NCI-H1417 (cell line): ENCODE data around the gene BIRC7.
A peak's percentile ranks its signal among the peaks of the same experiment; 100 is the strongest.

Experiments
- DNase-seq, 3 experiments: peaks; one replicate each; lab custom pipeline; 2025; lab: John Stamatoyannopoulos, UW

Gene BIRC7

DNA sequence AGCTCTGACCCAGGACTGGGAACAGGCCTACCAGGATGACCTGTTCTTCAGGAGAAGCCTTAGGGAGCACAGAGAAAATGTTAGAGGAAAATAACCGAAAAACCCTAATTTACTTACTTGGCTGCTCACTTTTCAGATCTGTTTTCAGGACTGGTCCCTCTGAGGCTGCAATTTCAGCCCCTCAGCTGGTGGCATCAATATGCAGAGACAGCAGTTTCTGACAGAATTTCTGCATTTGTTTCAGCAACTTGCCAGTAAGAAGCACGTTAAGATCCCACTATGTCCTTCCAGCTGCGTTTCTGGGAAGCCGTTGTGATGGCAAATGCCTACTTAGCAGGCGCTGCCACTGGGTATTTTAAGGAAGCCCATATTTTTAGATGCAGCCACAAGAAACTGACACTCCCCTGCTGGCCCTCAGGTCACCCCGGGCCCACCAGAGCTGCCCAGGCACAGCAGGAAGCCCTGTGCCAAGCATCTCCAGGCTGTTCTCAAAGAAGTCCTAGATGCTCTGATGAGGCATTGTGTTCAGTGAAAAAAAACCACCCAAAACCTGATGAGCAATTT, 27.3 kb upstream of the BIRC7 start:
- no peak for DNase-seq

DNA sequence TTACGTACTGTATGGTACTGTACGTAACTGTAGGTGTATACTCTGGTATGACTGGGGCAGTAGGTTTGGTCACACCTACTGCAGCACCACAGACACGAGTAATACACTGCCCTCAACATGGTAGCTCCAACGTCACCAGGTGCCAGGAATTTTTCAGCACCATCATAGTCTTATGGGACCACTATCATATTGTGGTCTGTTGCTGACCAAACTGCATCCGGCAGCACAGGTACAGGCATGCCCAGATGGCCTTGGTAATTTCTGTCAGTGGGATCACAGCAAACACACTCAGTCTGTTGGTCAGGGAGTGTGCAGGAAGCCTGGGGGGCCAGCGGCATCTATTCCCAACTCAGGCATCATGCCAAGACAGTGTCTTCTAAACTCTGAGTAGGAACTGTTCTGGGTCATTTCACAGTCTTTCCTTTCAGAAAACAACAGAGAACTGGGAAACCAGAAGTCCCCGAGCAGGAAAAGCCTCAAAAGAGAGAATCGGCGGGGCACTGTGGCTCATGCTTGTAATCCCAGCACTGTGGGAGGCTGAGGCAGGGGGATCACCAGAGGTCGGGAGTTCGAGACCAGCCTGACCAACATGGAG, 25.6 kb upstream of the BIRC7 start:
- DNase-seq = no peak

DNA sequence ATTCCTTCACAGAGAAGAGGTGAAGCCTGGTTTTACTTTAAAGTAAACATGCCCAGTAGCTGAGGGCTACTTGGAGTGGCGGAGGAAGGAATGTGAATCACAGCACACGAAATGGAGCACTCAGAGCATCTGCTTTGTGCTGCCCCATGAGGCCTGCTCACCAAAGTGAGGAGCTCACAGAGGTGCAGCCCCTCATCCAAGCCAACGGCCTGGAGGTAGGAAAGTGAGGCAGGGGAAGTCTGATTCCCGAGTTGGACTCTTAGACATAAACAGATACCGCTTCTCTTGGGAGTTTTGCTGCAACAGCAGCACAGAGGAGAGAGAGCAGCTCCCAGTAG, 23.3 kb upstream of the BIRC7 start:
- DNase-seq = no peak

DNA sequence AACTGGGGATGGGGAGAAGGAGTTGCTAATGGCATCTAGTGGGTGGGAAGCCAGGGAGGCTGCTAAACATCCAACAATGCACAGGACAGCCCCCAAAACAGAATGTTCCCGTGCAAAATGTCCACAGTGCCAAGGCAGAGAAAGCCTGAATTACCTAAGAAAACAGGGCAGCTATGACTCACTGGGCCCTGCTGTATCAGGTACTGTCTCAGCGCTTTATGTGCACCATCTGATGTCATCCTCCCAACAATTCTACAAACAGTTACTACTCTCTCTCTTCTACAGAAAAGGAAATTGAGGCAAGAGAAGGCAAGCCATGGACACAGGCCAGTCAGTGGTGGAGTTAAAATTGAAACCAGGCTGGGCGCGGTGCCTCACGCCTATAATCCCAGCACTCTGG, 22.9 kb upstream of the BIRC7 start:
- DNase-seq = no peak

DNA sequence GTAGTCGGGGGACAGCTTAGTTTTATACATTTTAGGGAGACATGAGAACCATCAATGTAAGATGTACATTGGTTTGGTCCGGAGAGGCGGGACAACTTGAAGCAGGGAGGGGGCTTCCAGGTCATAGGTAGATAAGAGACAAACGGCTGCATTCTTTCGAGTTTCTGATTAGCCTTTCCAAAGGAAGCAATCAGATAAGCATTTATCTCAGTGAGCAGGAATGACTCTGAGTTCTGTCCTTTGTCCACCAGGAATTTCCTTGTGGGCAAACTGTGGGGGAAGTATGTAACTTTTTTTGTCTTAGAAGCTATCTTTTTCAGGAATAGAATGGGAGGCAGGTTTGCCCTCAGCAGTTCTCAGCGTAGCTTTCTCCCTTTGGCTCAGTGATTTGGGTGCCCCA, 21.2 kb upstream of the BIRC7 start:
- DNase-seq = no peak

DNA sequence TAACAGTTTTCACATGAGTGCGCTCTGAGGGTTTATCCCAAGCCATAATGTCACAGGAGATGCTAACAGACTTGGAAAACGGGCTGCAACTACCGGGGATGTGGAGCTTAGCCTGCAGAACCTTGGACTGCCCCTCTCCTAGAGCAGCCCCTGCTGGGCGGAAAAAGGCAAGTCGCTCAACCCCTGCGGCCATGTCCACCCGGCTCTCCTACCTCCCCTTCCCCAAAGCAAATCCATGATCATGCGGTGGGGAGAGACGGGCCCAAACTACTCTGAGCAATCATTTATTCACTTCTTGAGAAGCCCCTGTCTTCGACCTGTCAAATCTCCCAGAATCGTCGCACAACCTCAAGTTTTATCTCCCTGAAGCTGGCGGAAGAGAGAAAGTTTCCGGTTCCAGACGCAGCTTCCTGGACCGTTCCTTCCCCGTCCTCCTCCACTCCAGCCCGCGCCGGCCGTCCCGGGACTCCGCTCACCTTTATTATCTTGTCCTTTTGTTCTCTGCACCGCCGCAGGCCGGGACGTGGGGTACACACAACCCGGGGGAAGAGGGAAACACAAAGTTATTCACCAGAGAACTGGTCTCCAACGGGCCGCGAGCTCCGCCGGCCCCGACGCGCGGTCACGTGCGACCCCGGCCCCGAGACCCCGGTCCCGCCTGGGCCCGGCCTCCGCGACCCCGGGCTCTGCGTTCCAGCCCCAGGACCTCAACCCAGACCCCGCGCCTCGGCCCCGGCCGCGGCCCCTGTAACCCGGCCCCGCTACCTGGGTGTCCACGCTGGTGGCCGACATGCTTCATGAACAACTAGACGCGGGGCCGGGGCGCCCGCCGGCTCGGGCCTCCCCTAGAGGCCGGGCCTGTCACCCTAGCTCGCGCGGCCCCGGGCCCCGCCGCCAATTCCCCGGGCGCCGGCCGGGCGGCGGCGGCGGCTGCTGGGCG, 20.3 kb upstream of the BIRC7 start:
- peak in 2 of 3 experiments; percentile 42 to 48 for DNase-seq

DNA sequence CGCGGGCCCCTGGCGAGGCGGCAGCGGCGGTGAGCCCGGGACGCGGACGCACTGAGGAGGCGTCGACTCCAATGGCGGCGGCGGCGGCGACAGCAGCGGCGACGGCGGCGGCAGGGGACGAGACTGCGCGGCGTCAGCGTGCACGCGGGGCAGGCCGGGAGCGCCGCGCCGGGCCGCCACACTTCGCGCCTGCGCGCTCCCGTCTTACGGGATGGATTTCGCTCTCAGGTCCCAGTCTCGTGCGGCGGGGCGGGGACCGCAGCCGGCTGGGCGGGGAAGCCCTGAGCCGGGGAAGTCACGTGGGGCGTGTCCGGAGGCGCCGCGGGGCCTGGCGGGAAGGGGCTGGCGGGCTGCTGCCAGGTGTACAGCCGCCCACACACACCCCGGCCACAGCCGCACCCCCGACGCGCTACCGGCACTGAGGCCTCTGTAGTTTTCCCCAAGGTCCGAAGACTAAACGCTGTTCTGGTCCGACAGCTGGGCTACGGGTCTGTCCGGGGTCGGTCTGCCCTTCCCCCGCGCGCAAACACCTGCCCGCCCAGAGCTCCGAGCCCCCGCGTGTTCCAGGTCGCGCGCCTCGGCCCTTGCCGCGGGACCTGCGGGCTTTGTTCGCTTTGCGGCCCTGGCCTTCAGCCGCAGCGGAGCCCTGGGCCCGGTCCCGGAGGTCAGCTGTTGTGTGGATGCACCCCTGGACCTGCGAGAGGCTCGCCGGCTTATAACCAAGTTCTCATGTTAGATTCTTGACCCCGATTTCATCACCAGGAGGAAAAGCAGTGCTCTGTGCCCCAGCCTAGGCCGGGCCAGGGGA, 19.5 kb upstream of the BIRC7 start, which contains the start of gene YTHDF1:
Gene YTHDF1 (minus strand): TSS at position 91 of the 808 bp plus-strand sequence. CDS start 239 bp downstream, outside the sequence.
- peak; percentile 97 to 99 (median 98) for DNase-seq

DNA sequence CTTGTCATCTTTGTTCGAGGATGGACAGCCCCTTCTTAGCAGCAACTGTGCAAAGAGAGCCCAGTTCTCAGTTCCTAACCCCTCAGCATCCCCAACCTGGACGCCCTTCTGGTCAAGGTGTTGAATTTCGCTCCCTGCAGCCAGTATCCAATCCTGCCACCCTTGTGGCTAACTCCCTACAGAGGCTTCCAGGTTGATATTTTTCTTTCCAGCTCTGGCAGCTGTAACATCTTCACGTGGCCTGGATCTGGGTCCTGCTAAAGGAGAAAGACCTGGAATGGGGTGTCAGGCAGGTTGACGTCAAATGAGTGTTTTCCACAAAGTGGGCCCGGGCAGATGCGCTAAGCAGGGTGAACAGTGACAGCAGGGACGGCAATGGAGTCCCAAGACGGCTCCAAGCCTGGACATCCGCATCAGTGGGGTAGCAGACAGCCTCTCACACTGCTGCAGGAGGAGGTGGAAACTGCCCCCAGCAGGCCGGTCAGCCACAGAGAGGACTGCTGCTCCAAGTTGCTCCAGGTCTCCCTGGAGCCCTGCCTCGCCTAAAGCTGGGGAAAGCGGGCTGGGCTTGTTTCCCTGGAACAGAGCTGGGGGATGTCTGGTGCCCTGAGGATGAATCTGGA, 18.7 kb upstream of the BIRC7 start:
- no peak for DNase-seq

DNA sequence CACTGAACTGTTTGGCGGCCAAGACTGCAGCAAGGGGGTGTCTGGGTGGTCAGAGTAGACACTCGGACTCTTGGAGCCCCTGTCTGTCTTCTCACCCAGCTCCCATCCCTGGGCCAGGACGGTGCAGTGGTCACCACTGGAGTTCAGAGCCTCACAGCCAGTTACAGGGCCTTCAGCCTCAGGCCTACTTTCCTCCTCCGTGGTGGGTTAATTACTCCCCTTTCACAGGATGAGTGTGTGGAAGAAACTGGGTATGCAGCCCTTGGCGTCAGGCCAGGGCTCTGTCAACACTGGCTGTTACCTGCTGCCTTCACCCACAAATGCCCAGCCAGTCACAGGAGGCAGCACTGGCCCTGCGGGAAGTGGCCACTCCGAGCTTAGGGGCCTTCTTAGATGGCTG, 18.0 kb upstream of the BIRC7 start:
- DNase-seq = peak in 2 of 3 experiments; percentile 85 to 95

DNA sequence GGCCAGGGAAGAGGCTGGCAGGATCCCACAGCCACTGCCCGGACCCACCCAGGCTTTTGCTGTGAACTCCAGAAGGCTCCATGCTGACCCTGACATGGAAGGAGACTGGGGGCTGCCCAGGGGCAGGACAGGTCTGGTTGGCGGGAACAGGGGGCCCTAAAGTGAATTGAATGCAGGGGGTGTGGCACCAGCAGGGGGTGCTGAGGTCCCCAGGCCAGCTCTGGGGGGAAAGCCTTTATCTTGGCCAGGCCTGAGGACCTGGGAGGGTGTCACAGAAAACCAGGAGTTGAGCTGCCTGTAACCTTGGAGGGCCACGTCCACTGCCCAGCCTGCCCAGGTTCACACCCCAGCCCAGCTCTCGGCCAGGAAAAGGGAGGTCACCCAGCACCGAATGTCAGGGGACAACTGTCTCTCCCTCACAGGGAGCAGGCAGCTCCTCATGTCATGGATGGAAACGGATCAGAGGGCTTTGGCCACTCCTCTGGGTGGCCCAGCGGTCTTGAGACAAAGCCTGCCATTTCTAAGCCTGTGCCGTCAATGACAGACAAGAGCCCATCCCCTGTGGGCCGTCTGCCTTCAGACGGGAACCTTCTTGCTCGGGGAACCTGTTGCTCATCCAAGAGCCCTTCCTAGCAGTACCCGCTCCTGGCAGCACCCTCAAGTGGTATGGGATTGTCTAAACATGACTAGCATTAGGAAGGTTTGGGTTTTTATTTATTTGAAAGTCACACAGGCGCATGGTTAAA, 16.8 kb upstream of the BIRC7 start:
- DNase-seq = no peak

DNA sequence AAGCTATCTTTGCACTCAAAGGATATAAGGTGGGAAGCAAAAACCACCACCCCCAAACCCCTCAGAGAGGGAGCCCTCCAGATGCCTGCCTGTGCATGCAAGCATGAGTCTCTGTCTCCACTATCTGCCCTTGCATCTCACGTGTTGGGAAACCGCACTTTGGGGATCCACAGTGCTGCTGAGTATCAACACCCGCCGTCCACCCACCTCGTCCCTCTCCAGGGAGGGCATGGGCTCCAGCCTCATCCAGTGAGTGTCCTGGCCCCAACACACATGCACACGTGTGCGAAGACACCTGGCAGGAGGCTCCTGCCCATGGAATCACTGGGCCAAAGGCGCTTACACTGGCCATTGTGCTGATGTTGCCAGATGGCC, 16.3 kb upstream of the BIRC7 start:
- no peak for DNase-seq

DNA sequence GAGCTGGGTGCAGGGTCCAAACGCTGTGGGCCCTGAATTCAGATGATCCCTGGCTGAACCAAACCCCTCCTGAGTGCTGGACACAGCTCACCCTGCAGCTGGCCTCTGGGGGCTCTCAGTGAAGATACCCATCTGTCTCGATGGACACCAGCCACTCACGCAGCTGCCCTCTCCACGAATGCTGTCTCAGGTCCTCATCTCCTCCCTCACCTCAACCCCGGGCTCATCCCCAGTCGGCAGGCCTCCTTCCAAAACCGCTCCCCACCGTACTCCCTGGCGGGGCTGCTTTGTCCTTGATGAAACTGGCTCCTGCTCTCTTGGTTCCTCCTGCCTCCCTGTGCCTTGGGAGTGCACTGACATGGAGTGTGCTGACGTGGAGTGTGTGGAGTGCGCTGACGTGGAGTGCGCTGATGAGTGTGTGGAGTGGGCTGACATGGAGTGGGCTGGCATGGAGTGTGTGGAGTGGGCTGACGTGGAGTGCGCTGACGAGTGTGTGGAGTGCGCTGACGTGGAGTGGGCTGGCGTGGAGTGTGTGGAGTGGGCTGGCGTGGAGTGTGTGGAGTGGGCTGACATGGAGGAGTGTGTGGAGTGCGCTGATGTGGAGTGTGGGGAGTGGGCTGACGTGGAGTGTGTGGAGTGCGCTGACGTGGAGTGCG, 15.7 kb upstream of the BIRC7 start:
- no peak for DNase-seq

DNA sequence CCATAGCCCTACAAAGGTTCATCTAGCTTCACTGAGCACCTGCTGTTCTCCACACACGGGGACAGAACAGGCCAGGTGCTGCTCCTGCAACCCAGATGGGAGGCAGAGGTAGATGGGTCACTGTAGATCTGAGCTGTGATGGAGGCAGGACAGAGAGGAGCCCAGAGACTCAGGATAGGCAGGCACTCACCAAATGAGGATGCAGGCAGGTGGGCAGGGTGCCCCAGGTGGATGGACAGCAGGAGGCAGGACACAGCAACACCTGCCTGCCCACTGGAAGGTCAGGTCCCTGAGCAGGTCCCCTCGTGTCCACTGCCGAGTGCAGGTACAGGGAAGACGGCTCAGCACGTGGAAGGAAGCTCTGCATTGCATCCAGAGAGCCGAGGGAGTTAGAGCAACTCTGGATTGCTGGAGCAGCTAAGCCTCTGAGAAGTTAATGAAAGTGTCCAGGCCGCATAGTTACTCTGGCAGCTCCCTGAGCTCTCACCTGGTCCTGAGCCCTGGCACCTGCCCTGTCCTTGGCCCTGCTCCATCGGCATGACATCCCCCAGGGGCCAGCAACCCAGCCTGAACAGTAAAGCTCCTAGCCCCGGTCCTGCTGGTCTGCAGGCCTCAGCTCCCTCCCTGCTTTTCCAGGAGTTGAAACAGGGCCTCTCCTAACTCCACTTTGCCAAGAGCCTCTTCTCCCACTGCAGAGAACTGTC, 14.9 kb upstream of the BIRC7 start:
- DNase-seq = no peak

DNA sequence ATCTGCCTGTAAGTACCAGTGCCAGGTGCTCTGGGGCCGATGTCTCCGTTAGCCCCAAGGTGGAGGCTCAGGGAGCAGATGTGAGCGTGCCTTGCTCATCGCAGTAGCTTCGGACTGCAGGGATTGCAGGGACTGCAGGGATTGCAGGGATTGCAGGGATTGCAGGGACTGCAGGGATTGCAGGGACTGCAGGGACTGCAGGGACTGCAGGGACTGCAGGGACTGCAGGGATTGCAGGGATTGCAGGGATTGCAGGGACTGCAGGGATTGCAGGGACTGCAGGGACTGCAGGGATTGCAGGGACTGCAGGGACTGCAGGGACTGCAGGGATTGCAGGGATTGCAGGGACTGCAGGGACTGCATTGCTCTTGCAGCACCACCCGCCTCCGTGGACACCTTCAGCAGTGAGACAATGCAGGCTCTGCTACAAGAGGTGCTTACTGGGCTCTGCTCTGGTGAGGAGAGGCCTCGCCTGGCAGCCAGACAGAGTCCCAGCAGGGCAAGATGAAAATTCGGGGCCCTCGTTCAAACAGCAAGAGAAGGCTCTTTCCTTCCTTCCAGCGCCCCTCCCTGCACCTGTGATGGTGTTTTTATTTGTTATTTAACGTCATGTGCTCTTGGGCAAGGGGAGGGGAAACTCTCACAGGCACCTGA, 14.2 kb upstream of the BIRC7 start:
- DNase-seq = peak in 1 of 3 experiments; percentile 56

DNA sequence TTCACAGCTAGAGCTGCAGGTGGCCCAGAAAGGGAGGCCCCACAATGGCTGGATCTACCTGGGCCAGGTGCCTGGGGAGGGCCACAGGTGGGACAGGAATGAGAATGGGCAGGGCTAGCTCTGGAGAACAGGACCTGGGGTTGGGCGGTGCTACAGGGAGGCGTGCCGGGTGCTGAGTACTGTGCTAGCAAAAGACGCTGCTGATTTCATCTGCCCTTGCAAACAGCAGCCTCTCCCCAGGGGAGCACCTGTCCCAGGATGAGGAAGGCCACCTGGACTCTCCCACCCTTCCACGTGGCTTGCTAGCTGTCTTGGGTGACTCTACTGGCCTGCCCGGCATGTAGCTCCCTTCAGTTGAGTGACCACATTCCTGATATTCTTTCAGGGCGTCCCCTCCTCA, 13.2 kb upstream of the BIRC7 start:
- DNase-seq = no peak

DNA sequence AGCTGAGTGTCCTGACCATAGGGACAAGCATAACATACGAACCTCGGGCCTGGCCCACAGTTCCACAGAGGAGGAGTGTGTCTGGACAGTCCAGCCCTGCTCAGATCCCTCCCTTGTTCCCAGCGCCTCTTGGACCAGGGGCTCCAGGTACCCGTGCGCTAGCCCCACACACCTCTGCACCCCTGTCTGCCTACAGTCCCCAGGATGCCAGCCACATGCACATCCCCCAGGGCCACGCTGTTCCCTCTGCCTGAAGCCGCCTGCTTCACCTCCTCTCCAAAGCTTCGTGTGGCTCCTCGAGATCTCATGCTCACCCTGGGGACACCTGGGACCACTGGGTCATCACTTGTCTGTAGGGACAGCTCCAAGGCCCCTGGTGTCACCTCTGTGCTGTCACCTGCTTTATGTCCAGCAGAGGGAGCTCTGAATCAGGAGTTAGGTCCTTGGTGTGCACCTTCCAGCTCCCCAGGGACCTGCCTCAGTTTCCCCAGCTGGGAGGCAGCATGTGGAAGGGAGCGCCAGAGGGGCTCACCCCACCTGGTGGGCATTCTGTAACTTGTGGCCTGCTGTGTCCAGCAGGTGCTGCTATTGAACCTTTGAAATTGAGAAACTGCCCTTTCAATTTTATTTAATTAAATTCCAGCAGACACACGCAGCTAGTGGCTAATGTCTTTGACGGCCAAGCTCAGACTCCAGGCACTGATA, 12.4 kb upstream of the BIRC7 start:
- peak; percentile 42 to 73 (median 50) for DNase-seq

DNA sequence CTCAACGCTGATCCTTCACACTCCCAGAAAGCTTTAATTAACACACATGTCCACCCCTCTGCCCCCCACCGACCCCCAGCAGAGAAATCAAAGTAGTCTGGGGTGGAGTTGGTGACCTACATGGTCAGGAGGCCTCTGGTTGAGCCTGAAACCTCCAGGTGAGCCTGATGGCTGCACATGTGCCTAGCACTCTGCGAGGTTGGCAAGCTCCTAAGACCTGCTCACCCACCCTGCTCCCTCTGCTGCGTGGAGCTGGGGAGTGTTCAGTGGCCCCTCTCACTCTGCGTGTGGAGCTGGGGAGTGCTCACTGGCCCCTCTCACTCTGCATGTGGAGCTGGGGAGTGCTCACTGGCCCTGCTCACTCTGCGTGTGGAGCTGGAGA, 11.9 kb upstream of the BIRC7 start:
- no peak for DNase-seq

DNA sequence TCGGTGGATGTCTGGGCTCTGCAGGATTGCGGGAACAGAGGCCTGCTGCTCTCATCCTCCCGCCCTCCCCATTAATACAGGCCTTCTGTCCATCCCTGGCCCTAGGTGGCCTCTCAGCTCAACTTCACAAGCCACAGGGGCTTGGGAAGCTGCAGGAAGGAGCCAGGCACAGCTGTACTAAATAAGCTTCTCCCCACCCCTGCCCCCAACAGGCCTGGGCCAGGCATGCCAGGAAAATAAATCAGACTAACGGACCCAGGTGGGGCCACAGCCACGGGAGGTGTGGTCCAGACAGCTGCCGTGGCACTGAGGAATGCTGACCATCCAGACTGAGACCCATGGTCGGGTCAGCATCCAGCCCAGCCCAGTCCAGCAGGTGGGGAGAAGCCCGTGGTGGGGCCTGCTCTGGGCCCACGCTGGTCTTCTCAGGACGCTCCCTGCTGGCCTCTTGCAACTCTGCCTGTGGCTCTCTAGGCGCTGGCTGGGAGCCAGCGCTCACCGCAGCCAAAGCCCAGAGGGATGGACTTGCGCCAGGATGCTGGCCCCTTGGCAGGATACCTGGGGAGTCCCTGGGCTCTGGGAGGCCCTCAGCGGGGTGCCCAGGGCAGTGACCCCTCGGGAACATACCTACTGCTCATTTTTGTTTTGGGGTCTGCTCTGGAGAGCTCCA, 11.2 kb upstream of the BIRC7 start:
- DNase-seq = peak; percentile 60 to 78 (median 64)
